ENCODE measurements around the gene STAG2.
"Not testable (repeated sequence)": the region's sequence is repeated elsewhere in the genome, so short reads cannot be mapped to it uniquely, and the experiment has no call there.

The STAG2 gene

DNA sequence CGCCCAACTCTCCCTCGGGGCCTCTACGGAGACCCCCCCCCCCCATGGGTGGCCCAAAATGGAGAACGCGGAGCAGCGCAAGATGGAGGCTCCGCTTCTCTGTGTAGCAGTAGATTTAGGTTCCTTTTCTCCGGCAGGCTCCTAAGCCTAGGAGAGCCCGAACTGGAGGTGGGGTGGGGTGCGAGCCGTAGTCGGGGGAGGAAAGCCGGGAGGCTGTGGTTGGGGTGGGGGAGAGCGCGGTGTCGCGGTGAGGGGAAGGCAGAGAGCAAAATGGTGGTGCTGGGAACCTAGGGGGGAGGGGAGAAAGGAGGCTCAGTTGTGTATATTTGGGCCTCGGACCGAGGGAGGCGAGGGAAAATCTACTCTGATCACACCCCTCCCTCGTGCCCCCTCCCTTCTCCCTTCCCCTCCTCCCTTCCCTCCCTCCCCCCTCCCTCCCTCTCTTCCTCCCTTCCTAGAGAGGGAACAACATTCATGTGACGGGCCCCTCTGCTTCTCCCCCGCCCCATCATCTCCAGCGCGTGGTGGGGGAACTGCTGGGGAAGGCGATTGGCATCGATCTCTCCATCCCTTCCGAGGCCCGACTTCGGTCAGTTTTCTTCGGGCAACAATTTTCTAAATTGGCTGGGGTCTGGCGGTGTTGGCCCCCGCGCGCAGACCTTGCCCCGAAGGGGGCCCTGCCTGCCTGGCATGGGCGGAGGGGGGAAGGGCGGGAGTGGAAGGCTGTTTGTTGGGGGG, at the start of gene STAG2:
STAG2 (plus strand) TSS at position 439 of the 738 bp plus-strand sequence. CDS start 60,922 bp downstream, outside the sequence.
- DNase-seq, result peak; percentile 98

DNA sequence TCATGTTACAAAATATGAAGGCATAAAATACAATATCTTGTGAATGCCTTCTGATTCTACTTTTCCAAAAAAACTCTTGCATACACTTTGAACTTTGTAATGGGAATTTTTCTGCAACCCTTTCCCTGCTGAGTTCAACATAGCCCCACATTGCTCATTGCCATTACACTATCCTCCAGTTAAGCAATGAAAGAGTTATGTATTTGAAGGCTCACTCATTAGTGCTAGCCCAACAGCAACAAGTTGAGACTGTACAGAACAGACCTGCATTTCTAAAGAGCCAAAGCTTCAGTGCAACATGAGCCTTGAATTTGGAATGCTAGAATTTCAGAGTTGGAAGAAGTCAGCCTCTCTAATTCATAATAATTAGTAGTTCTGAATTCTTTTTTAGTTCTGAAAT, 44.4 kb upstream of the STAG2 start:
- no peak for DNase-seq

DNA sequence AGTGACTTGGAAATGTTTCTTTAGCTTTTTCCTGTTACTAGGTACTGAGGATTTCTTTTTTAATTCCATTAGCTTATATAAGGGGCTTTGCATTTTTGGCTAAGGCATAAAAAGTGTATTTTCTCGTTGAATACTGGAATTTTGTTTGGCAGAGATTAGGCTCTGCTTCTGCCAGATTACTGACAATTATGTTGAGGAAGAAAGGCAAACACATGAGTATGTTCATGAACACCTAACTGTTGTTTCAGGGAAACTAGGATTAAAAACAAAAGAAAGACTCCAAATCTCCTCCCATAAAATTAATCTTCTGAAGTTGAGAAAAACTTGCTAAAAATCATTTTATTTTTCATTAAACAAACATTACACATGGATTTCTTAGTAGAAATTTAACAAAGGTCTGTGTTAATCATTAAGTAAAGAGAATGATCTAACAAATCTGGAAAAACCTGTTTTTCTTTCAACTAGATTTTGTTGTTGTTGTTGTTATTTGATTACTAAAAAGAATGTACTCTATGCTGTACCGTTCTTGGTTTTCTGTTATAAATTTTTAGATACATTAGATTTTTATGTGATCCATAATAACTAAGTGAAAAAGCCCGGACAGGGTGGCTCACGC, 43.3 kb upstream of the STAG2 start:
- no peak for DNase-seq

DNA sequence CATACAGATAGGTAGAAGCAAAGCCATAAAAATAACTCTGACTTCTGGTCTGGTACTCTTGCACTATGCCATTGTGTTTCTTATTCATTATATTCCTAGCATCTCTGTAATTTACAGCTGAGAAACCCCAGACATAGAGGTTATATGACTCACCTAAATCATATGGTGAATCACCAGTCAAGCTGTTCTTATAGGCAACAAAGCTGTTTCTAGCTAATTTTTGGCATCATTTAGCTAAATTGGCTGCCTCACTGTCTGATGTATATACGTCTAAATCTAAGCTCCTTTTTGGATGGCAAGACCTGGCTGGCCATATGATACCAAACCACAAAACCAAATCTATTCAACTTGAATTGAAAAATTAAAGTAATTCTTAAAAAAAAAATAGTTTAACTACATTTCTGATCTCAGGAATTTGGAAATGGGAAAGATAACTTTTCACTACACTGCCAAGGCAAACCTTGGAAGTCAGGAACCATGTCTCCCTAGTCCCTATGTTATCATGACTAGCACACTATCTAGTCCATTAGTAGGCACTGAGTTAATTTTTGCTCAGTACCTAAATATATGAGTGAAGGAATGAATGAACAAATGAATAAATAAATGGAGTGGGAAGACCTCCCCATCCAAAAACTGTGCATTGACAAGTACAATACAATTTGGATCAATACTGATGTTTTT, 41.3 kb upstream of the STAG2 start:
- no peak for DNase-seq

DNA sequence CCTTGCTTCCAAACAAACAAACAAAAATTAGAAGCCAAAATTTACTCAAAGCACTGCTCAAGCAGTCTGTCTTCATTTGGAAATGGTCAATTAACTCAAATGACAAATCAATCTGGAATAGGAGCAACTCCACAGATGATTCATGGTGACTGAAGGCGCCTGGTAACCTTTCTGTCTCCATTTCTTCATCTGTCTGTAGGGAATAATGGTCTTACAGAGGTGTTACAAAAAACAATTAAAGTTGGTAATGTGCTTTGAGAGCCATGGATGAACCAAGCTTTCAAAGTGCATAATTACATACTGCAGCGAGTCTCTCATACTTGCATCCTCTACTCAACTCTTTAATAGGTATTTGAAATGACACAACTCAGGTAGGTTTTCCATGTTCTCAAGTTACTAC, 38.3 kb upstream of the STAG2 start:
- DNase-seq, result no peak

DNA sequence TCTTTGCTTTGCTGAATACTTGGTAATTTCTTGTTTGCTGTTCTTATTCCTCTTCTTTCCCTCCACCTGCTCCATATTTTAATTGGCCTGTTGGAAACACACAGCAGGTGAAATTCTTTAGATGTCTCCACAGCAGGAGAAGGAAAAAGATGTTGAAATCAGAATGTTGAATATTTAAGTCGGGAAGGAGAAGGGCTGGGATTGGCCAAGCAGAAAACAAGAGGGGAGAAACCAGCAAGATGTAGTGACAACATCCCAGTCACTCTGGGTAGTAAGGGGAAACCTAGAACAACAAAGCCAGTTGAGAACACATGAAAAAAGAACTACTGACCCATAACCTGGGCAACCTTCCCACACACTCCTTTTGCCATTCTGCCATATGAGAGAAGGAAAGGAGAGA, 37.3 kb upstream of the STAG2 start:
- DNase-seq, result no peak

DNA sequence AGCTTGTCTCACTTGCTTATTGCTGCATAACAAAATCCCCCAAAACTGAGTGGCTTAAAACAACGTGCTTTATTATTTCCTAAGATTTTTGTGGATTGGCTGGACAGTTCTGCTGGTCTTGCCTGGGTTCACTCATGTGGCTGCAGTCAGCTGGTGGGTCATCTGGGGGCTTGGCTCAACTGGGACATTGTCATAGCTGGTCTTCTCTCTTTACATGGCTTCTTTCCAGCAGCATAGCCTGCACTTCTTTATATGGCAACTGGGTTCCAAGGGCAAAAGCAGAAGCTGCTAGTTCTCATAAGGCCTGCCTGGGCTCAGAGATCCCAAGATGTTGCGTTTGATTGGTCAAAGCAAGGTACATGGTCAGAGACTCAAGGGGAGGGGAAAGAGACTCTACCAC, 33.7 kb upstream of the STAG2 start:
- no peak for DNase-seq

DNA sequence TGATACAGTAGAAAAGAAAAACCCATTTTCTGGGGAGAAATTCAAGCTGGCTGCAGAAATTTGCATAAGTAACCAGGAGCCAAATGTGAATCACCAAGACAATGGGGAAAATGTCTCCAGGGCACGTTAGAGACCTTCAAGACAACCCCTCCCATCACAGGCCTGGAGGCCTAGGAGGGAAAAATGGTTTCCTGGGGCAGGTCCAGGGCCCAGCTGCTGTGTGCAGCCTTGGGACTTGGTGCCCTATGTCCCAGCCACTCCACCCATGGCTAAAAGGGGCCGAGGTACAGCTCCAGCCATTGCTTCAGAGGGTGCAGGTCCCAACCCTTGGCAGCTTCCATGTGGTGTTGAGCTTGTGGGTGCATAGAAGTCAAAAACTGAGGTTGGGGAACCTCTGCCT, 29.5 kb upstream of the STAG2 start:
- not testable (repeated sequence) for DNase-seq

DNA sequence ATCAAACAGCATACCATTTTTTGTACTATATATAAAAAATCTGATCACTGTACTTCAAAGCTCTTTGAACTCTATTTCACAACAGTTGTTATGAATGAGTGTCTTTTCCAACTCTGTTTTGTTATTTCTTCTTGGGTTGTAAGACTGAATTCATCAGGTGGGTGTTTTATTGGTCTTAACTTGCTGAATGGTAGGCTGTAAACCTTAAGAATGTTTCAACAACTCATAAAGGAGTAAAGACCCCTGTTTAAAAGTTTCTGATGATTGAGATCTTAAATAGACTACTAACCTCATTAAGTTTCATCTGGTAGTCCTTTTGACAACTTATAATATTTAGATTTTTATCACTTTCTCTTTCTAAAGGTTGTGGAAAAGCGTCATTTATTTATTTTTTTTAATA, 18.4 kb upstream of the STAG2 start:
- no peak for DNase-seq

DNA sequence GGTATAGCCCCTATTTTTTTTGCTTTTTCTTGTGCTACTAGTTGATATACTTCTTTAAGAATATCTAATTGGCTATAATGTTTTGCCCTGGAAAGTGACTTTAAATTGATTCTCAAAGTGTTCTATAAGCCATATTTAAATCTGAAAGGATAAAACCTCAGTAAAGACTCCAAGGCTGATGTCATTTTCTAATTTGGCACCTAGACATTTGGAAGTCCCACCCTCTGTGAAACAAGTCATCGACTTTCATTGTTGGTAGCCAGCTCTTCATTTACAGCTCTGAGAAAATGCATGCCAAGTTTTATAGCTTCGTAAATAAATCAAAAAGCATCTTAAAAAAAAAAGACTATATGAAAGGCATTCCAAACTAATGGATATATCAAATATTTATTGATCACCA, 18.0 kb upstream of the STAG2 start:
- no peak for DNase-seq

DNA sequence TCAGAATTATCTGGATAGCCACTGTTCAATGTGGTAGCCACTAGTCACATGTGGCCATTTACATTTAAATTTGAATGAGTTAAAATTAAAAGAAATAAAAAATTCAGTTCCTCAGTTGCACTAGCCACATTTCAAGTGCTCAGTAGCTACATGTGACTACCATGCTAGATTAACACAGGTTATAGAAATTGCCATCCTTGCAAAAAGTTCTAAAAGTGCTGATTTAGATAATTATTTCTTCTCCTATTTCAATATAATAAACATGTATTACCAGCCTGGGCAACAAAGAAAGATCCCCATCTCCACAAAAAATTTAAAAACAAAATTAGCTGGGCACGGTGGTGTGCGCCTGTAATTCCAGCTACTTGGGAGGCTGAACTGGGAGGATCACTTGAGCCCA, 11.7 kb upstream of the STAG2 start:
- DNase-seq, result no peak

DNA sequence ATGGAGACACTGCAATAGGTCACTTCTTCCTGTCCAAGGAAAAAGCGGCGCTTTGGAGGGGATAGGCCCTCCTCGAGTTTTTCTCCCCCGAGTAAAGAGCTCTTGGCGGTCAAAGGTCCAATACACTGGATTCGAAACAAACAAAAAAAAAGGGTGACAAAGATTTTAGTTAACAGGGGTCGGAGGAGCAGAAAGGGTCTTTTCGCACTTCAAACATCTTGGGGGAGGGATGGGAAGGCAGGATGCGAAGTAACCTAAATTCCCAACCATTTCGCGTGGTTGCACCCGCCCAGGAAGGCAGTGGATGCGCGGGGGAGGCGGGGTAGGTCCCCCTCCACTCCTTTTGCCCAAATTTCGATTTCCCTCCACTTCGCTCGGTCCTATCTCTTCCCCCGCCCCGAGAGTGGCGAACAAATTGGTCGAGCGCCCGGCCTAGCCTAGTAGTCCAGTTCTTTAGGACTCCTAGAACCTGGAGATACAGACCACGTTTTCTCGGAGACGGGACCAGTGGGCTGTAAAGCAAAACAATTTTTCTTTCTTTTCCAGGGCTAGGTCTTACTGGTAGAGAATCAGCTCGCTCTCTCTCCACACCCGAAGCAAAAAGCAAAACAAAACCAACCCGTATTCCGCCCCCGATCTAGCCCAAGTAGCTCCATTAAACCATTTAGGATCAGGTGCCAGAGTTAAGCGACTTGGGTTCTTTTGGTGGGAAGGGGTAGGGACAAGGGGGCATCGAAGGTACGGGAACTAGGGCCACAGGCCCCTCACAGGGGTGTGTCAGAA, 2.0 kb upstream of the STAG2 start:
- DNase-seq, result peak; percentile 68

DNA sequence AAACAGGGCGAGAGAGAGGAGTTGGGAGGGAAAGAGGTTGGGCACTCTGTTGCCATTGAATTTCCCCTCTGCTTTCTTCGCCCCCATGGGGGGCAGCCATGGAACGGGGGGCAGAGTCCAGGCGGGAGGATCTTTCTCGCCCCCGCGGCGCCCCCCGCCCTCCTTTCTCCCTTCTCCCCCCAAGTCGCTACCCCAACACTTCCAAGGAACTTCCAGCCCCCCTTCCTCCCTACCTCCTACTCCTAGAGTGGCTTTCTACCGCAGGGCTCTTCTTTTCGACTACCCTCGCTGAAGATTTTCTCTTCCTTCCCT, 594 bp upstream of the STAG2 start:
- no peak for DNase-seq

DNA sequence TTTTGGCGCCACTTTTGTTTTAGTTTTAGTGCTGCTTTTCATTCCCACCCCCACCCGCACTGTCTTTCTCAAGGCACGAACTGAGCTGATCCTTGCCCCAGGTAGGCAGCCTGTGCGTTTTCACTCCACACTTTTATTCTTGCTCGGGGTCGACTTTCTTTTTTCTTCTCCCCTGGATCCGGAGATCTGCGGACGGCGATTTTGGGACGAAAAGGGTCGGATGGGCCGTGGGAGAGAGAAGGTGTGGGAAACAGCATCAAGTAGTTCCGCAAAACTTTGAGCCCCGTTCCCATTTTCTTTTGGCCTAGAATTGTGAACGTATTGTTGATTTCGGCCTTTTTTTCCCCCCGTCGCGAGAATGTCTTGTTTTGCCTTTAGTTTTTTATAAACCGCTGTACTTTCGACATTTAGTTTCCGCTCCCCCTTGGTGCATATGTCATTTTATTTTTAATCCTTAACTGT, 531 bp downstream of the STAG2 start:
- DNase-seq, result no peak

DNA sequence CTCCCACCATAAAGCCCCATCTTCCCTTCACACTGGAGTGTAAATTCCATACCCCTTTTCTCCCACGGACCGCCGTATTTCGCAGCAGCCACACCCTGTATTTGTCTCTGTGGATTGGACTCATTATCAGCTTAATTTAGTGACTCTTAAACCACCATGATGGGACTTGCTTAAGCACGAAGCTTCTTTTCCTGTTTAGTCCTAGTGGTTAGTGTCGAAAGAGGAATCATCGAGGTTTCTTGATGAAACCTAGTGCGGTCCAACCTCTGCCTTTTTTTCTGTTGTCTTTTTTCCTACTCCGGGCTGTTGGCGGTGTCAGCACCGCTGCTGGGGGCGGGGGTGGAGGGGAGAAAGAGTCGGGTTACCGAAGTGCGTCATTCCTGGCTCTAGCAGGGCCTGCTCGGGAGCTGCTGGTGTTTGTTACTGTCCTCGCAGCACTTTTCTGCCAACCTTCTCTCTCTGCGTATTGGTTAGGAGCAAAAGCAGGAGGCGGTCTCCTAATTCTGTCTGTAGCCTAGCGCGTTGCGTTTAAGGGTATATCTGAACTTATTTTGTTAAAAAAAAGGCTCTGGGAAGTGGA, 1.4 kb downstream of the STAG2 start:
- peak; percentile 95 for DNase-seq

DNA sequence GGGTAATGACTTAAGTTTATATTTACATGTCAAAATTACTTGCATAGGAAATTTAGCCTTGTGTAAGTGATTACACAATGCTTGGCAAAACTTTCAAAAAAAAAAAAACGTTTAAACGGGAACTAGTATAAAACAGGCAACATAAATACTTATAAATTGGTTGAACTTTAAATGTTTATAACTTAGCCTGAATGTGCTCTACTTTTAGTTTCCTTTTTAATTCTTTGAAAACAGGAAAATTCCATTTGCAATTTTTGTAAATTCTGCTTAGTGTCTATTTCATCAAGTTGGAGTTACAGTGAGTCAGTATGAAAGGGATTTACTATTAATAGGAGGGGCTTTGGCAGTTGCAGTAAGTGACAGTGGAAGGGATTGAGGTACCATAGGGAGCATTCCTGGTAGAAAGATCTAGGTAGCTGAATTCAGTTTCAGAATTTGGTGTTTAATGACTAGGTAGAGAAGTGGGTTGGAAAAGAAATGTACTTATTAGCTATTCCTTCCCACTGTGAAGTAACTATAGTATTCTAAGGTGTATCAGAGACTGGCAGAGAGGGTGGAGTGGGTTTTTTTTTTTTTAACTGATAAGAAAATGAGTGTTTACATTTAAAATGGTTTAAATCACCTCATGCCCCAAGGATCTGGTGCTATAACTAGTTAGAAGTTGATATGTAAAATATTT, 2.8 kb downstream of the STAG2 start:
- DNase-seq, result peak; percentile 50

DNA sequence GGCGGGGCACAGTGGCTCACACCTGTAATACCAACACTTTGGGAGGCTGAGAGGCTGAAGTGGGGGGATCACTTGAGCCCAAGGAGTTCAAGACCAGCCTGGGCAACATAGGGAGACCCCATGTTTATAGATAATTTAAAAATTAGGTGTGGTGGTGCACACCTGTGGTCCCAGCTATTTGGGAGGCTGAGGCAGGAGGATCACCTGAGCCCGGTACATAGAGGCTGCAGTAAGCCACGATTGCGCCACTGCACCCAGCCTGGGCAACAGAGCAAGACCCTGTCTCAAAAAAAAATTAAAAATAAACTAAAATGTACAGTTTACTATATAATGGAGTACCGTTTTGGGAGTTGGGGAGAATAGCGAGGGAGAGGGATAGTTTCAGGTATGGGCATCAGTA, 4.2 kb downstream of the STAG2 start:
- no peak for DNase-seq

DNA sequence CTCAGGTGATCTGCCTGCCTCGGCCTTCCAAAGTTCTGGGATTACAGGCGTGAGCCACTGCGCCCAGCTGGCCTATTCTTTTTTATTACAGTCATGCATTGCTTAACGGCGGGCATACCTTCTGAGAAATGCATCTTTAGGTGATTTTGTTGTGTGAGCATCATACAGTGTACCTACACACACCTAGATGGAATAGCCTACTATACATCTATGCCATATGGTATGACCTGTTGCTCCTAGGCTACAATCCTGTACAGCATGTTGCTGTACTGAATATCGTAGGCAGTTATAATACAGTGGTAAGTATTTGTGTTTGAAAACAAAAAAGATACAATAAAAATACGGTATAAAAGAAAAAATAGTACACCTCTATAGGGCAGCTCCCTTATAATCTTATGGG, 6.0 kb downstream of the STAG2 start:
- no peak for DNase-seq

DNA sequence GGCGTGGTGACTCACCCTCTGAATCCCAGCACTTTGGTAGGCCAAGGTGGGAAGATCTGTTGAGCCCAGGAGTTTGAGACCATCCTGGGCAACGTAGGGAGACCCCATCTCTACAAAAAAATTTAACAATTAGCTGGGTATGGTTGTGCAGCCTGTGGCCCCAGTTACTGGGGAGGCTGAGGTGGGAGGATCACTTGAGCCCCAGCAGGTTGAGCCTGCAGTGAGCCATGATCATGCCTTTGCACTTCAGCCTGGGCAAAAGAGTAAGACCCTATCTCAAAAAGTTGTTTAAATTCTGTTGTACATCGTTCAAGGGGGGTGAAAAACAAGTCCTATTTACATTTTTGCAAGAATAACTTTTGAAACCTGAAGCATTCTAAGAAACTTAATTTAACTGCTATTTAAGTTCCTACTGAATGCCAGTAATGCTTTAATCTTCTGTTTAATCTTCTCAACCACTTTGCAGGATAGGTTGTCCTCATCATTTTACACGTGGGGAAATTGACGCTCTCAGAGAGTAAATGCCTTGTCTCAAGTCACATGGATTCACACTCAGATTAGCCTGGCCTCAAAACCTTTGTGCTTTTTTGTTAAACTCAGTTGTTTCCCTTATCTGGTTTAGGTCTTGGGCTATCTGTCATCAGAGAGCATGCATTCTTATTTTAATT, 7.0 kb downstream of the STAG2 start:
- DNase-seq, result peak; percentile 76

DNA sequence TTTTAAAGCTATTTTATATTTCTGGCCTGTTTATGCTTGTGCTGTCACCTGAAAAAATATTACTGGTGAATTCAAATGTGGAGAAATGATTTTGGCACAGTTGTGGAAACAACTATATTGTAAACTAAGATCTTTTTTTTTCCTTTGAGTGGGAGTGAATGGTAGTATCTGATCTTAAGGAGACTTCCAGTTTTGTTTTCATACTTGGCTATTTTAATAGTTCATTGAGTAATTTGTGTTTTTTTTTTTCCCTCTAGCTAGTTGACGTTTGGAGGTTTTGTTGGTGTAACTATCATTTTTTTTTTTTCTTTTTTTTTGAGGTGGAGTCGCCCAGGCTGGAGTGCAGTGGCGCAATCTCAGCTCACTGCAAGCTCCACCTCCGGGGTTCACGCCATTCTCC, 10.5 kb downstream of the STAG2 start:
- DNase-seq, result no peak

DNA sequence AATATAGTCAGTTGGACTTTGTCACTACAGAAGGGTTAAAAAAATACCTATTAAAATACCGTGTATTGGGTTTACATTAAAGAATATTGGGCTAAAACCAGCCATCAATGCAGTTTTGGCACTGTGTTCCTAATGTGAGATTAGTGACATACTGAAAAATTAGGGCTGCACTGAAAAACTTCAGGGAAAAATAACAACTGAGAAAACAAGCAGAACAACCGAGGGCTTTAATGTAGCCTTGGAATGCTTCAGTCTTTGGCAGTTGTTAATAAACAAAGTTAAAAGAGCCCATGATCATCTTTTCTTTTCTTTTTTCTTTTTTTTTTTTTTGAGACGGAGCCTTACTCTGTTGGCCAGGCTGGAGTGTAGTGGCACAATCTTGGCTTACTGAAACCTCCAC, 12.4 kb downstream of the STAG2 start:
- DNase-seq, result no peak

DNA sequence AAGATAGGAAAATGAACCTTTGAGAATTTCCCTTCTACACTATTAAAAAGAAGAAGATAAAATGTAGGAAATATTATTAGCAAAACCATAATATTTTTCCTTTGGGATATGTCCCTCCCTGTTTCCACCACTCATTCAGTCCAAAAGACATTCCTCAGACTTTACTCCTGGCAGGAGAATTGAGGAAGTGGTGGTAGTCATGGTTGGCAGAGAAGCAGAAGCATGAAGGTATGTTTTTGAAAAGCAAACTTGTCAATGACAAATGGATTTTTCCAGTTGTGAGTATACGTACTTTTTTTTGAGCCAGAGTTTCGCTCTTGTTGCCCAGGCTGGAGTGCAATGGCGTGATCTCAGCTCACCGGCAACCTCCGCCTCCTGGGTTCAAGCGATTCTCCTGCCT, 13.7 kb downstream of the STAG2 start:
- DNase-seq, result no peak
